Dedifferentiated amniotic fluid mesenchymal stem cell (primary cell): ENCODE measurements around the gene HMCES.
"Not testable (repeated sequence)": the region's sequence is repeated elsewhere in the genome, so short reads cannot be mapped to it uniquely, and the experiment has no call there.

Experiments
- DNase-seq: peaks from one replicate; pipeline ENCODE4 v3.0.0-alpha.2; 2016; ENCODE audit errors: extremely low spot score

Gene HMCES

DNA sequence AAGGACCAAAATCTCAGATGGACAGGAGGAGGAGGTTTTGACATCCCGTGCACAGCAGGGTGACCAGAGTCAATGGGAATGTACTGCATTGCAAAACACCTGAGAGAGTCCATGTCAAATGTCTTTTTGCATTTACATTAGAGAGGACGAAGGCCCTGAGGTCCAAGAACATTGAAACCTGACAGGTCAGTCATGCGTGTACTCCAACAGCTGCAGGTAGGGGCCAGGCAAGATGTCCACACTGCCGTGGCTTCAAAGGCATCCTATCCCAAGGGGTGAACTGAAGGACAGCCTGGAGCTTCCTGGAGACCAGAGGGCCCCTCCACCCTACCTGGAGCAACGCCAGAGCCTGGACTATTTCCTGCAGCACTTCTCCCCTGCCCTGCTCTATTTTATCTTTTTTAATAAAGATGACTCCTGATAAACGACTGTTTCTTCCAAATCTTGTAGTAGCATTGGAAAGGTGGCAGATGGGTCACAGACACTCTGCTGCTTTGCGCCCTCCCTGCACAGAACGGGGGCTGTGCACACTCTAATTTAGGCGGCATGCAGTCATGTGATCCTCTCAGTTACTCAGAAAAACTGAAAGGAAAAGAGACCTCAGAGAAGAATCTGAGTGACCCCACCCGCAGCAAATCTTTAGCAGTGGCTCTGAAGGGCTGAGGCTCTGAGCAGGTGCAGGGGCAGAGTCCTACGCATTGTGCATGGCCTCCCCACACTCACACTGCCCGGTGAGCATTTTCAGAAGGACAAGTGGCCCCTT lies 68.2 kb downstream of the HMCES start:
- no peak for DNase-seq

DNA sequence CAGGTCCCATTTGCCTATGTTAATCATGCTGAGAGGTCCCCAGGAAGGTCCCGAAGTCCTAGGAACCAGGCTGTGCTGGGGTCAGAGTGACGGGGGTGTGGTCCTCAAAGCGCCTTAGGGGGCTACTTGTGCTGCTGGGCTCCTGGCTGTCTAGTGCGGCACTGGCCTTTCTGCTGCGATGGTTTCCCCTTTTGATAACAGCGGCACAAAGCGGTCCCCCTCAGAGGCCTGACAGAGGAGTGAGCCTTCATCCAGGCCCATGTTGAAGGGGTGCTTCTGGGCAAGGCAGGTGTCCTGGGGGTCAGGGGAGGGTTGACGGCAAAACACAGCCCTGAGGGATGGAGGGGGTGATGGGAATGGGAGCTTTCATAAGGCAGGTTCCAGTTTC lies 68.8 kb downstream of the HMCES start:
- no peak for DNase-seq

DNA sequence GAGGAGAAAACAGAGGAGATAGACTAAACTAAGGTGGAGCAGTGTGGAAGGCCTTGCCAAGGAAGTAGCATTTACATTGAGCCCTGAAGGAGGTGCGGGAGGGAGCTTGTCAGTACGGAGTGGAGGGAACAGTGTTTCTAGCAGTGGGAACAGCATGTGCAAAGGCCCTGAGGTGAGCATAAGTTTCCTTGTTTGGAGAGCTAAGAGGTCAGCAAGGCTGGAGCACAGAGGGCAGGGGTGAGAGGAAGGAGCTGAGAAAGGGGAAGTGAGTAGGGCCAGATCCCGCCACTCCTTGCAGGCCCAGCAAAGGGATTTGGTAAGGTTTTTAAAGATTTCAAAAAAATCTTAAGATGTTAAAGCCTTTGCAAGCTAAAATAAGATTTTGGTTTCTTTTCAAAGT lies 70.1 kb downstream of the HMCES start:
- DNase-seq, result no peak

DNA sequence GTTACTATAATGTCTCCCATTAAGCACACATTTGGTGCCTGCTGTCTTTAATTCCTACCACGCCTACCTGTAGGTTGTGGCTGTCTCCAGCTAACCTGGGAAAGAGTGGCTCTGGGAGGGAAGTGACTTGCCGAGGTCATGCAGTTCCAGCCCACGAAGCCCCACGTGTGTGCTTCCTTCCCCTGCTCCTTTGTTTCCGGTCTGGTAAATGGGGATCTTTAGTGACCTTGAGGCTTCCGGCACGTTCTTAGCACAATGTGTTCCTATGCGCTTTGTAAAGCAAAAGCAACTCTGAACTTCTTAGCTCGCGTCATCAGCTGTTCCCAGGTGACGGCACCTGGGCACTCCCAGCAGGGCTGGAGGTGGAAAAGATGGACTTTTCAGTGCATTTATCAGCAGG lies 70.5 kb downstream of the HMCES start:
- not testable (repeated sequence) for DNase-seq

DNA sequence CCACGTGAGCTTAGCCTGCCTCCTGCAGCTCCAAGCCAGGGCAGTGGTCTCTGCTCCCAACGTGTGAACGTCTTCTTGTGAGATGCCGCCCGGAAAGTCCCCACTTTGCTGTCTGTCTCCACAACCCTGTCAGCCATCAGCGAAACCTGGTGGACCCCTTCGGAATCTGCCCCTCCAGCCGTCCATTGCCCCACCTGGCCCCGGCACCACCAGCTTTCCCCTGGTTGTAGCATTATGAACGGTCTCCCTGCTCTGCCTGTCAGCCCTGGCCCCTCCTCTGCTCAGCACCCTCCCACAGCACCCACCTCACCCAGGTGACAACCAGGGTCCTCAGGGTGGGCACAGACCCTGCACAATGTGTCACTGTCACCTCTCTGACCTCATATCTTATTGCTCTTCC lies 71.1 kb downstream of the HMCES start:
- DNase-seq, result no peak

DNA sequence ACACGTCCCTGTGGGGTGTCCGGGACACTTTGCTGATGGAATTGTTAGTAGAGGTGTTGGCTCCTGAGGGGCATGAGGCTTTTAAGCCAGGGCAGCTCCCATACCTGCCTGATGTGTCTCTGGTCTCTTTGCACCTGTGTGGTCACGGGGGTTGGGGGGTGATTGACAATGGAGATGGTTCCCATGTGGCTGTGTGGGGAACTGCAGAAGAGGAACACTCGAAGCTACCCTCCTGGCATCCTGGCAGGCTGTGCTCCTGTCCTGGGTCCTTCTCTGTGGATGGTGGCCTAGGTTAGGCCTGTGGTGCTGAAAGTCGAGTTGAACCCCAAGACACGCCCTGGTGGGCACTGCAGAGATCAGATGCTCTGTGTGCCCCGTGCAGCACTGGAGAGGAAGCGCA lies 73.4 kb downstream of the HMCES start:
- no peak for DNase-seq

DNA sequence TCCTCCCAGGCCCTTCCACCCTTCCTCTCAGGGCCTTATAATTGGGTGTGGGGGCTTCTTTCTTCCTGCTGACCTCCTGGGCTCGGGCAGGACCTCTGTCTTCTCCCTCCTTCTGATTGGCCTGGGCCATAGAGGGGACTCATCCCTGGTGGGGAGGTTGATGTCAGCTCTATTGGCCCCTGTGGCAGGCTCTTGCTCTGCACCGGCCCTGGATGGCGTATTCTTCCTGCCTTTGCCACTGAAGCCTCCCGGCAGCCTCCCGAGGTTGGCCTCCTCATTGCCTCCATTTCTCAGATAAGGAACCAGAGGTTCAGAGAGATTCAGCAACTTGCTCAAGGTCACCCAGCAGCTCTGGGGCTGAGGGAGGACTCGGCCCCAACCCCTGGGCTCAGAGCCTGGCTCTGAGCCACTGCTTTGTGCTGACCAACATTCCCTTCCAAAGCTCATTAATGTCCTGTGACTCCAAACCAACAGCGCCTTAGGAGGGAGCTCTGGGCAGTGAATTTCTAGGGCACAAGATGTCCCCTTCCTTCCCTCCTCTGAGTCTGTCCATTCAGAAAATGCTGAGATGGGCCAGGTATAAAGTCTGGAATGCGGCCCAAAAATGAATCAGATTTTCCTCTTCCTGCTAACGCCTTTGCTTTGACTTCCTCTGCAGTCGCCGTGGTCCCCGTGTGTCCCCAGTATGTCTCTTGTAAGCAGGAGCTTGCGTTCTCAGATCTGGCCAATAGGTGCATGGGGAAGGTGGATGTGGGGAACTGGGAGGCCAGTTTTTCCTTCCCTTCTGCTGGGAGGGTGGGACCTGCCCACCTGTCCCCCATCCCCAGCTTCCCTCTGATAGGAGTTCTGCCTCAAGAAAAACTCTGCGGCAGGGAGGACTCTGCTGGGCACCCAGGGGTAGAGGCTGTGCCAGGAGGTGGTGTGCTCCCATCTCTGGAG lies 74.2 kb downstream of the HMCES start:
- DNase-seq, result no peak

DNA sequence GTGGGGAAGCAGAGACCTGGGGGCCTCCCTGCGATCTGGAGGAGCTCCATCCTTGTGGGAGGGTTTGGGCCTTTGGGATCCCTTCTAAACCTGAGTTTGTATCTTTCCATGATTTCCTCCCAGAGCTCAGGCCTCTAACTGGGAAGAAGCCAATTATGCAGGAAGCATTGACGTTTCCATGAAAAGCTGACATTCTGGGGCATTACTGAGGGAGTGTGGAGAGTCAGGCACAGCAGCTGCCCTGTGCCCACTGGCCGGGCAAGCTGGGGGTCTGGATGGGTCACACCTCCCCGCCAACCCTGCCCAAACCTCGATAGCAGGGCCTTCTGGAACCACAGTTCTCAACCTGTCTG lies 74.9 kb downstream of the HMCES start:
- no peak for DNase-seq
